HuH-7 (cell line): ENCODE data around the gene TNFSF9.
"Not testable (repeated sequence)": the region's sequence is repeated elsewhere in the genome, so short reads cannot be mapped to it uniquely, and the experiment has no call there.

Source experiments
- DNase-seq: peaks from one replicate; pipeline ENCODE4 v3.0.0; 2011; ENCODE audit warnings: low spot score

The TNFSF9 gene

GRCh38 chr19:6532244-6532999, 1.6 kb downstream of the TNFSF9 start:
- no peak for DNase-seq

GRCh38 chr19:6533000-6533328, 2.1 kb downstream of the TNFSF9 start:
- no peak for DNase-seq

DNA sequence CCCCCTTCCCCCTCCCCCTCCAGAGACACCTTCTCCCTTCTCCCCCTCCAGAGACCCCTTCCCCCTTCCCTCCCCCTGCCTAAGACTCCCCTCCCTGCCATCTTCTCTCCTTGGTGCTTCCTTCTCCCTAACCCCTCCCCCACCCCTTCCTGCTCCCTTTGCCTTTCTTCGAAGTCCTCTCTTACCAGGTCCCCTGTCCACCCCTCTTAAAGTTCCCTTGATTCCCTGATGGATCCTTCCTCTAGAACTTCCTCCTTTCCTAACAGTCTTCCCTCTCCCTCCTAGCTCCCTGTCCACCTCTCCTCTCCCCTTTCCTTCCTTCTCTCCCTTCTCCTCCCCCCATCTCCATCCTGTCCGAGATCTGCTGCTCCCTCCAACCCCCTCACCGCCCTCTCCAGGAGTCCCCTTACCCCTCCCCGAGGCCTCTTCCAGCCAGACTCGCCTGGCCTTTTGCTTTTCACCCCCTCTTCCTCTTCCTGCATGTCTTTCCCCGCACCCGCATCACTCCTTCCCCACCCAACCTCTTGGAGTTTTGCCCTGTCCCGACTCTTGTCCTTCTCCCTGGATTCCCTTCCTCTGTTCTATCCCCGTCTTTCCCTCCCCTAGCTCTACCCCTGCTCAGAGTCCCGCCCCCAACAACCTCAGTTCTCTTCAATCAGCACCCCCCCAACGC, 3.1 kb downstream of the TNFSF9 start:
- DNase-seq: no peak

GRCh38 chr19:6534451-6535093, 3.7 kb downstream of the TNFSF9 start:
- no peak for DNase-seq

DNA sequence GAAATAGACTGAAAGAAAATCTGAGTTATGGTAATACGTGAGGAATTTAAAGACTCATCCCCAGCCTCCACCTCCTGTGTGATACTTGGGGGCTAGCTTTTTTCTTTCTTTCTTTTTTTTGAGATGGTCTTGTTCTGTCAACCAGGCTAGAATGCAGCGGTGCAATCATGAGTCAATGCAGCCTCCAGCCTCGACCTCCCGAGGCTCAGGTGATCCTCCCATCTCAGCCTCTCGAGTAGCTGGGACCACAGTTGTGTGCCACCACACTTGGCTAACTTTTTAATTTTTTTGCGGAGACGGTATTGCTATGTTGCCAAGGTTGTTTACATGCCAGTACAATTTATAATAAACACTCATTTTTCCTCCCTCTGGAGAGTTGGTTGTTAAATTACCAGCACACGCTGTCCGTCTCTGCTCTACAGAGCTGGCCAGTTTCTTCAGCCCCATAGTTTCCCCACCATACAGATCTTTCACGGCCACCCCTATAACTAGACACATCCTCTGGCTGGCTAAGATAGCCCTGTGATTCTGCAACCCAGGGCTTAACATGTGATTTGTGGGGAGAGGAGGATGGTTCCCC, 4.8 kb downstream of the TNFSF9 start:
- no peak for DNase-seq

GRCh38 chr19:6539514-6539913, 8.7 kb downstream of the TNFSF9 start:
- DNase-seq: no peak

- DNase-seq: no peak
Observed at GRCh38 chr19:6540918-6541689, 10.3 kb downstream of the TNFSF9 start.

DNA sequence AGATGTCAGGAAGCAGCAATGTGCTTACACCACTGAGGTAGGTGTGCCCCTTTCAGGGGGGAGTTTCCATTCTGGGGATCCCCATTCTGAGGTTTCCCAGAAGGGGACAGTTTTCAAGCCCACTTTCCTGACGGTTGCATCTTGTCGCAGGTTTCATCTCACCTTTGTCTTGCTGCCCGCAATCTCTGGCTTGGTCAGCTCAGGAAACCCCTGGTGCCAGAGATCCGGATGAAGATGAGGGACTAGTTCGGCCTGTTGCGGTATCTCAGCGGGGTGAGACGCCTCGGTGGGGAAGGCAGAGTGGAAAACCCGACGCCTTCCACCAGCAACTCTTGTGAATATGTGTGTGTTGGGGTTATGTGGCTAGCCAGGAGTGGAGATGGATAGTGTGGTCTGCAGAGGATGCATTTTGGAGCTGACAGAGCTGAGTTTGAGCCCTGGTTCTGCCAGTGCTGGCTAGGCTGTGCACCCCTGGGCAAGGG, 13.1 kb downstream of the TNFSF9 start:
- no peak for DNase-seq

GRCh38 chr19:6550679-6551078, 19.9 kb downstream of the TNFSF9 start:
- DNase-seq: not testable (repeated sequence)

DNA sequence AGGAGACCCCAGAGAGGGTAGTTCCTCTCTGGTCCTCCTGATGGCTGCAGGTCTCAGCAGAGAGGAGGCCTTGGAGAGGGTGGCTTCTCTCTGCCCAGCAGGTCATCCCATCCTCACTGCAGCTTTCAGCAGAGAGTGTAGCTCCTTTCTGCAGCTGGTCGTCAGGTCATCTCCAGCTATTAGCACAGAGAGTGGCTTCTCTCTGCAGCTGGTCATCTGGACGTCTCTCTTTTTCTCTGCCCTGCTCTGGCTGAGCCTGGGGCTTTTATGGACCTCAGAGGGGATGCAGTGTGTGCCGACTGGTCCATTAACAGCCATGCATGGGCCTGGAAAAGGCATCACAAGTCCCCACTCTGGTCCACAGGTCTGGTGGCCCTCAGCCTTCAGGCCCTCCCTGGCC, 20.3 kb downstream of the TNFSF9 start:
- no peak for DNase-seq

DNA sequence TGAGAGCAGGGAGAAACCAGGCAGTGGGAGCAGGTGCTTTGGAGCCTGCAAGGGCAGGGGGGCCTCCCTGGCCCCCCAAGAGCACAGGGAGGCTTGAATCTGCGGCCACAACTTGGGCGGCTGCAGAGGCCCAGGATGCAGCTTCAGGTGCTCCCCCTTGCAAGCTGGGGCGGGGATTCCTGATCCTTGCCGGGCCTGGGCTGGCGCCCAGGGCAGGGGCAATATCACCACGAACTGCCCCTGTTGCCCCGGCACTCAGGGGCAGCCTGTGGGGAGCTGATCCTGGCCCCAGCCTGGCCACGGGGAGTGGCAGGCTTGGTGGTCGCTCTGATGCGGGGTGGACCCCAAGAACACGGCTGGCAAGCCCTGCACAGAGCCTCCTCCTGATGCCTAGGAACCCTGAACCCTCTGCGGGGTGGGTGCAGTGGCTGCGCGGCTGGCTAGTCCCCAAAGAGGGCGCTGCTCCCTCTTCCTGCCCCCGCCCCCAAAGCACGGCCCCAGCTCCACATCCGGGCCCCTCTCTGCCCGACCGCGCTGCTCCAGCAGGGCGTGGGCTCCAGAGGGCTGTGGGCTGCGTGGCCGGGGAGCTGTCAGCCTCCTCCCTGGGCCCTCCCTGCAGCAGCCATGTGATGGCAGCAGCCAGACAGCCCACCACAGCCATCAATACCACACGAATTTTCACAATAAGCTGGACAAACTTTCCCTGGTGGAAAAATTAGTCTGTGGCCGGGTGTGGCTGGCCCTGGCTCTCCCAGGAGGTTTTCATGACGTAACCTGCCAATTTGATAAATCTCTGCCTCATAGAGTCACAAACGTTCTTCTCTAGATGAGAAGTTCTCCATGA, 21.0 kb downstream of the TNFSF9 start:
- DNase-seq: no peak

DNA sequence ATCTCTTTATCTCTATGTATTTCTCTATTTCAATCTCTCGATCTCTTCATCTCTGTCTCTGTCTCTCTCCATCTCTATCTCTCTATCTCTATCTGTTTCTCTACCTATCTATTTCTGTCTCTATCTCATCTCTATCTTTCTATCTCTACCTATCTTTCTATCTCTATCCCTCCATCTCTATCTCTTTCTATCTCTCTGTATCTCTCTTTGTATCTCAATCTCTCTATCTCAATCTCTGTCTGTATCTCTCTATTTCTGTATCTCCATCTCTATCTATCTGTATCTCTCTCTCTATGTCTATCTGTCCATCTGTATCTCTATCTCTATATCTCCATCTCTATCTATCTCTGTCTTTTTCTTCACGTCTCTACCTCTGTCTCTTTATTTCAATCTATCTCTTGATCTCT, 25.2 kb downstream of the TNFSF9 start:
- DNase-seq: no peak

DNA sequence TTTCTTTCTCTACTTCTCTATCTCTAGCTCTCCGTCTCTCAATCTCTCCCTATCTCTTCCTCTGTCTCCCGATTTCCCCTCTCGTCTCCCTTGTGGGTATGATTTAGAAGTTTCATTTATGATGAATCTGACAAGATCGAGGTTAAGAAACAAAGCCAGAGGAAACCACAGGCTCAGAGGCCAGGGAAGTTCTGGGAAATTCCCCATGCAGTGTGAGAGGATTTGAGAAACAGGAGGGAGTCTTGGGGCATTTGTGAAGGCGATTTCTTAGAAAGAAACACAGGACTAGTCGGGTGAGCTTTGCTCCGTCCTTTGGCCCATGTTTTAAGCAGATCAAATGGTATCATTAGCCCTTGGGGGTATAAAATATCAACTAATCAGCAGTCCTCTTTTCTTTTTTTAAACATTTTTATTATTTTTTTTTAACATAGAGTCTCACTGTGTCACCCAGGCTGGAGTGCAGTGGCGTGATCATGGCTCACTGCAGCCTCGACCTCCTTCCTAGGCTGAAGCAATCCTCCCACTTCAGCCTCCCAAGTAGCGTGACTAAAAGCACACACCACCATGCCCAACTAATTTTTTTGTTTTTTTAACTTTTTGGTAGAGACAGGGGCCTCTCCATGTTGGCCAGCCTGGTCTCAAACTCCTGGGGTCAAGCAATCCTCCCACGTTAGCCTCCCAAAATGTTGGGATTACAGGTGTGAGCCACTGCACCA, 25.8 kb downstream of the TNFSF9 start:
- DNase-seq: no peak

DNA sequence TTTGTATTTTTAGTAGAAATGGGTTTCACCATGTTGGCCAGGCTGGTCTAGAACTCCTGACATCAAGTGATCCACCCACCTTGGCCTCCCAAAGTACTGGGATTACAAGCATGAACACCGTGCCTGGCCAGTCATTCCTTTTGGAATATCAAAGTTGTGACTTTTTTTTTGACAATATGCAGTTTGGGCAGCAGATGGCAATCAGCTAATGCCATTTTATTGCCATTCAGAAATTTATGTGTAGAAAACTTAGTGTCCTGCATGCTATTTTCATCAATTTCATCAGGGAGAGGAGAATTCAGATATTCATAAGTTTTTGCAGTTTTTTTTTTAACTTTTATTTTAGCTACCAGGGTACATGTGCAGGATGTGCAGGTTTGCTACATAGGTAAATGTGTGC, 31.6 kb downstream of the TNFSF9 start:
- not testable (repeated sequence) for DNase-seq

- no peak for DNase-seq
Observed at GRCh38 chr19:6564393-6564792, 33.6 kb downstream of the TNFSF9 start.

GRCh38 chr19:6566727-6567126, 35.9 kb downstream of the TNFSF9 start:
- not testable (repeated sequence) for DNase-seq

GRCh38 chr19:6568010-6568526, 37.2 kb downstream of the TNFSF9 start:
- no peak for DNase-seq

- no peak for DNase-seq
Observed at GRCh38 chr19:6568816-6569215, 38.0 kb downstream of the TNFSF9 start.

GRCh38 chr19:6570764-6571163, 39.9 kb downstream of the TNFSF9 start:
- no peak for DNase-seq

GRCh38 chr19:6571167-6571566, 40.3 kb downstream of the TNFSF9 start:
- DNase-seq: no peak
